ENCODE measurements around the gene BCL2L1.

- TF ChIP-seq, protein P1, sequence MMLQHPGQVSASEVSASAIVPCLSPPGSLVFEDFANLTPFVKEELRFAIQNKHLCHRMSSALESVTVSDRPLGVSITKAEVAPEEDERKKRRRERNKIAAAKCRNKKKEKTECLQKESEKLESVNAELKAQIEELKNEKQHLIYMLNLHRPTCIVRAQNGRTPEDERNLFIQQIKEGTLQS (IDR thresholded peaks at IDR 0.05): no peak
- no peak for TF ChIP-seq ZNF274 (IDR thresholded peaks at IDR 0.05; ENCODE audit: low read depth, low read length)
- TF ChIP-seq, protein P2, sequence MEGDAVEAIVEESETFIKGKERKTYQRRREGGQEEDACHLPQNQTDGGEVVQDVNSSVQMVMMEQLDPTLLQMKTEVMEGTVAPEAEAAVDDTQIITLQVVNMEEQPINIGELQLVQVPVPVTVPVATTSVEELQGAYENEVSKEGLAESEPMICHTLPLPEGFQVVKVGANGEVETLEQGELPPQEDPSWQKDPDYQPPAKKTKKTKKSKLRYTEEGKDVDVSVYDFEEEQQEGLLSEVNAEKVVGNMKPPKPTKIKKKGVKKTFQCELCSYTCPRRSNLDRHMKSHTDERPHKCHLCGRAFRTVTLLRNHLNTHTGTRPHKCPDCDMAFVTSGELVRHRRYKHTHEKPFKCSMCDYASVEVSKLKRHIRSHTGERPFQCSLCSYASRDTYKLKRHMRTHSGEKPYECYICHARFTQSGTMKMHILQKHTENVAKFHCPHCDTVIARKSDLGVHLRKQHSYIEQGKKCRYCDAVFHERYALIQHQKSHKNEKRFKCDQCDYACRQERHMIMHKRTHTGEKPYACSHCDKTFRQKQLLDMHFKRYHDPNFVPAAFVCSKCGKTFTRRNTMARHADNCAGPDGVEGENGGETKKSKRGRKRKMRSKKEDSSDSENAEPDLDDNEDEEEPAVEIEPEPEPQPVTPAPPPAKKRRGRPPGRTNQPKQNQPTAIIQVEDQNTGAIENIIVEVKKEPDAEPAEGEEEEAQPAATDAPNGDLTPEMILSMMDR (IDR thresholded peaks at IDR 0.05 in 2 of 3, conservative IDR thresholded peaks at IDR 0.05 in 1 of 3; ENCODE audit: borderline replicate concordance in 1 of 3, insufficient read depth in 1 of 3, low read depth in 2 of 3, low read length in 2 of 3): no peak
- TF ChIP-seq SIN3A (IDR thresholded peaks at IDR 0.05; ENCODE audit: low read depth): no peak
- no peak for TF ChIP-seq EZH2 (IDR thresholded peaks at IDR 0.05)
- no peak for TF ChIP-seq YY1 (IDR thresholded peaks at IDR 0.05; ENCODE audit: extremely low read depth, insufficient replicate concordance, low read depth, low read length)
Observed at GRCh38 chr20:31759836-31760518, 37.3 kb upstream of the BCL2L1 start.

Measured in HCT116 (cell line).